Limb (tissue), 2 donors: ENCODE measurements around the gene ALMS1.
A peak's percentile ranks its signal among the peaks of the same experiment; 100 is the strongest.
"Not testable (repeated sequence)": the region's sequence is repeated elsewhere in the genome, so short reads cannot be mapped to it uniquely, and the experiment has no call there.

Source experiments
- DNase-seq, 2 donors: peaks; one replicate each; pipeline ENCODE4 v3.0.0-alpha.2; 2016; ENCODE audit errors: extremely low spot score in 2 of 2

ALMS1 gene, protein sequence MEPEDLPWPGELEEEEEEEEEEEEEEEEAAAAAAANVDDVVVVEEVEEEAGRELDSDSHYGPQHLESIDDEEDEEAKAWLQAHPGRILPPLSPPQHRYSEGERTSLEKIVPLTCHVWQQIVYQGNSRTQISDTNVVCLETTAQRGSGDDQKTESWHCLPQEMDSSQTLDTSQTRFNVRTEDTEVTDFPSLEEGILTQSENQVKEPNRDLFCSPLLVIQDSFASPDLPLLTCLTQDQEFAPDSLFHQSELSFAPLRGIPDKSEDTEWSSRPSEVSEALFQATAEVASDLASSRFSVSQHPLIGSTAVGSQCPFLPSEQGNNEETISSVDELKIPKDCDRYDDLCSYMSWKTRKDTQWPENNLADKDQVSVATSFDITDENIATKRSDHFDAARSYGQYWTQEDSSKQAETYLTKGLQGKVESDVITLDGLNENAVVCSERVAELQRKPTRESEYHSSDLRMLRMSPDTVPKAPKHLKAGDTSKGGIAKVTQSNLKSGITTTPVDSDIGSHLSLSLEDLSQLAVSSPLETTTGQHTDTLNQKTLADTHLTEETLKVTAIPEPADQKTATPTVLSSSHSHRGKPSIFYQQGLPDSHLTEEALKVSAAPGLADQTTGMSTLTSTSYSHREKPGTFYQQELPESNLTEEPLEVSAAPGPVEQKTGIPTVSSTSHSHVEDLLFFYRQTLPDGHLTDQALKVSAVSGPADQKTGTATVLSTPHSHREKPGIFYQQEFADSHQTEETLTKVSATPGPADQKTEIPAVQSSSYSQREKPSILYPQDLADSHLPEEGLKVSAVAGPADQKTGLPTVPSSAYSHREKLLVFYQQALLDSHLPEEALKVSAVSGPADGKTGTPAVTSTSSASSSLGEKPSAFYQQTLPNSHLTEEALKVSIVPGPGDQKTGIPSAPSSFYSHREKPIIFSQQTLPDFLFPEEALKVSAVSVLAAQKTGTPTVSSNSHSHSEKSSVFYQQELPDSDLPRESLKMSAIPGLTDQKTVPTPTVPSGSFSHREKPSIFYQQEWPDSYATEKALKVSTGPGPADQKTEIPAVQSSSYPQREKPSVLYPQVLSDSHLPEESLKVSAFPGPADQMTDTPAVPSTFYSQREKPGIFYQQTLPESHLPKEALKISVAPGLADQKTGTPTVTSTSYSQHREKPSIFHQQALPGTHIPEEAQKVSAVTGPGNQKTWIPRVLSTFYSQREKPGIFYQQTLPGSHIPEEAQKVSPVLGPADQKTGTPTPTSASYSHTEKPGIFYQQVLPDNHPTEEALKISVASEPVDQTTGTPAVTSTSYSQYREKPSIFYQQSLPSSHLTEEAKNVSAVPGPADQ (N-terminal part only)

DNA sequence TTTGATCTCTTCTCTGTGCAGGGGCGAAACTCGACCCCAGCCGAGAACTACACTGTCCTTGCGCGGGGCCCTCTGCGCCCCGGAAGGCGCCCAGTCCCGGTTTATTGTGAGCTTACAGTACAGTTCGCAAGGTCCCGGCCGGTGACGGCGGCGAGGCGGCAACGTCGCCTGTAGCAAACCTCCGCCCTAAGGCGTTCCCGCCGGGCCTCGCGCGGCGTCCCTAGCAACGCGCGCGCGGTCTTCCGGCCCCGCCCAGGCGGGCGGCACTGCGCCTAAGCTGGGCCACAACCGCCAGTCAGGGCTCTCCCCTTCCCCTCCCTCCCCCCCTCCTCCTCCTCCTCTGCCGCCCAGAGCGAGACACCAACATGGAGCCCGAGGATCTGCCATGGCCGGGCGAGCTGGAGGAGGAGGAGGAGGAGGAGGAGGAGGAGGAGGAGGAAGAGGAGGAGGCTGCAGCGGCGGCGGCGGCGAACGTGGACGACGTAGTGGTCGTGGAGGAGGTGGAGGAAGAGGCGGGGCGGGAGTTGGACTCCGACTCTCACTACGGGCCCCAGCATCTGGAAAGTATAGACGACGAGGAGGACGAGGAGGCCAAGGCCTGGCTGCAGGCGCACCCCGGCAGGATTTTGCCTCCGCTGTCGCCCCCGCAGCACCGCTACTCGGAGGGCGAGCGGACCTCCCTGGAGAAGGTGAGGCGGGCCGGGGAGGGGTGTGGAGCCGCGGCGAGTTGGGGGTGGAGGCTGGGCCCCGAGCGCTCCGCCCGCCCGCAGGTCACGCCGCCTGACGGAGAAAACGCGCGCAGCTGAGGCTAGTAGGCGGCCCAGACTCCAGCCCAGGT is at the start of gene ALMS1:
ALMS1 (plus strand) TSS at position 333 of the 838 bp plus-strand sequence; CDS start at position 366, 33 bp downstream.
- DNase-seq: peak; percentile 90 to 91

DNA sequence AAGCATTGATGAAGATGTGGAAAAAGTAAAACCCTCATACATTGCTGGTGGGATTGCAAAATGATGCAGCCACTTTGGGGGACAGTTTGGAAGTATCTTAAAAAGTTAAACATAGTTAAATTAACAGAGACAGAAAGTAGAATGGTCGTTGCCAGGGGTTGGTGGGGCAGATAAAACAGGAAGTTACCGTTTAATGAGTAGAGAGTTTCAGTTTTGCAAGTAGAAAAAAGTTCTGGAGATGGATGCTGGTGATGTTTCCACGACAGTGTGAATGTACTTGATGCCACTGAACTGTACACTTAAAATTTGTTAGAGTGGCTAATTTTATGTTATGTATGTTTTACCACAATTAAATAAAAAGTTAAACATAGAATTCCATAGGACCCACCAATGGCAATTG is 47.8 kb upstream of the ALMS1 start:
- DNase-seq: no peak

DNA sequence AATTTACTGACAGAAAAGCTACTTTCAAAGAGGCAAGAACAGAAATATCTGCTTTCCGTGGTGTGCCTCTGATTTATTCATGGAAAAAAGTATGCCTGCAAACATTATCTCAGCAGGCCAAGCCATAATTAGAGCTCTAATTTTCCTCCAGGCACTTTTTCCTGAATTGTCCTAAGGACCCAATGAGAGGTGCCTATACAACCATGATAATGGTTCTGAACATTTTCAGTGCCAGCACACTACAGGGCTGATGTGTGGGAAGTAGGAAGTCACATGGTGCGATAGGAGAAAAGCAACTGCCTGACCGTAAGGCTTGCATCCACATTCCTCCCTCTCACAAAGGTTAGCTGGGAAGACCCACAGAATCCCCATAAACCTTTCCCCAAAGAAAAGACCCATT is 46.4 kb upstream of the ALMS1 start:
- no peak for DNase-seq

DNA sequence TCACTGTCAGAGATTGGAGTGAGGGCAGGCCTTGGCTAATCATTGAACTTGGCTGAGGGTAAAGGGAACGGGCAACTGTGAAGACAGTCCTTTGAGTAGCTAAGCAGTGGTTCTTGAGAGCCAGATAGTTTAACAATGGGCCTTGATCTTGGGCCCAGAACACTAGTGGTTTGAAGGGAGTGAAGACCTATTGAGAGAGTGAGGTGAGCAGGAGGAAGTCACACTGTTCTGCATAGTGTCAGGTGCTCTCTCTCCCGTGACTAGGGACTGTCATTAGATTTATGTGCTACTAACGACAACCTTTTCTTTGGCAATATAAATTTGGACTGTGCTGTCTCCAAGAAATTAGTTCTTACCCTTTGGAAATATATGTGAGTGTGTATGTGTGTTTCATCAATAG is 44.6 kb upstream of the ALMS1 start:
- no peak for DNase-seq

DNA sequence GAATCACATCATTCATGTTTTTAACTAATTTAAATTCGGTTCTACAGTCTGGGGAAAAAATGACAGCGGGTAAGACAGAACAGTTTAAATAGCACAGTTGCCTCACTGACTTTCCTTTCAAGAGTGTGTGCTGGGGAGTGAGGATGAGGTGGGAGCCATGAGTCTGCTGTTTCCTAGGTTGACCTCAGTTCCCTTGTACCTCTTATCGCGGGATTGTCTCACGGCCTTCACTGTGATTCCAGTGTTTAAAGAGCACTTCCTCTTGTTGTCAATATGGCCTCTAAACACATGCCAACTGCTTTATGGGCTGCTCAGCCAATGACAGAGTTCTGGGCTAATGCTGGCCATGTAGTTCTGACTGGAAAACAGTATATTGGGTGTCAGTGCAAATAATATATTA is 41.6 kb upstream of the ALMS1 start:
- DNase-seq: no peak

DNA sequence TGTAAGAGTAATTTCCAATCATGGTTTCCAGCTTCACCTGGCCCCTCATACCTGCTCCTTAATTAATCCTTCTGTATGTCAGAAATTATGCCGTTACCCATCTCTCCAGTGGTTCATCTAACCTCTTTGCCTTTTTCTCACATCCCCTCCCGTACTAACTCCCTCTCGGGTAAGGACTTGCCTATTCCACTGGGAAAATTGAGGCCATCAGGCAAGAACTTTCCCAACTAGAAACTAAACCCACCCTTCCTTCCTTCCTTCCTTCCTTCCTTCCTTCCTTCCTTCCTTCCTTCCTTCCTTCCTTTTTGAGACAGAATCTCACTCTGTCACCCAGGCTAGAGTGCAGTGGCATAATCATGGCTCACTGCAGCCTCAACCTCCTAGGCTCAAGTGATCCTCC is 40.9 kb upstream of the ALMS1 start:
- DNase-seq: not testable (repeated sequence)

DNA sequence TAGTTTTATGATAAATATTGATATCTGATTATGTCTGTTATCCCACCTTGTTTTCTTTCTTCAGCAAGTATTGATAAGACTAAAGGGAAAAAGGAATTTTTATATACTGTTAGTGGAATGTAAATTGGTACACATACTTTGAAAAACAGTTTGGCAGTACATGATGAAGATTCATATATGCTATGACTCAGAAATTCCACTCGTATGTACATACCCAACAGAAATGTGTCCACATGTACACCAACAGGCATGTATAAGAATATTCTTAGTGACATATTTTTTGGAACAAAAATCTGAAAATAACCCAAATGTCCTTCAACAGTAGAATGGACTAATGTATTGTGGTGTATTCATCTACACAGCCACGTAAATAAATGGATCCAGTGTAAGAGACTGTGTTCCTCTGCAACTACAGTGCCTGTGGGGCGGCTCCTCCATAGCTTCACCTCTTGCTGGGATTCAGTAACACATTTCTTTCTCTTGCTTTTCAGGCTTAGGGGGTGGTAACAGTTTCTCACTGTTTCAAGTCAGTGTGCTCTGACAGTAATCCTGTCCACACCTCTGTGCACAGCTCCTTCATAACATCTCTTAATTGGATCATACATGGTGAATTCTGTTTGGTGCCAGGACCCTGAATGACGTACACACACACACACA is 35.5 kb upstream of the ALMS1 start:
- no peak for DNase-seq

DNA sequence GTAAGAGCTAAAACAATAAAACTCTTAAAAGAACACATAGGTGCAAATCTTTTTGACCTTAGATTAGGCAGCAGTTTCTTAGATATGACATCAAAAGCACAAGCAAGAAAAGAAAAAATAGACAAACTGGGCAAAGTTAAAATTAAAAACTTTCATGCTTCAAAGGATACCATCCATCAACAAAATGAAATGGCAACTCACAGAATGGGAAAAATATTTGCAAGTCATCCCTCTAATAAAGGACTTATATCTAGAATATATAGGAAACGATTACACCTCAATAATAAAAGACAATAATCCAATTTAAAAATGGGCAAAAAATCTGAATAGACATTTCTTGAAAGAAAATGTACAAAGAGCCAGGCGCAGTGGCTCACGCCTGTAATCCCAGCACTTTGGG is 29.5 kb upstream of the ALMS1 start:
- no peak for DNase-seq

DNA sequence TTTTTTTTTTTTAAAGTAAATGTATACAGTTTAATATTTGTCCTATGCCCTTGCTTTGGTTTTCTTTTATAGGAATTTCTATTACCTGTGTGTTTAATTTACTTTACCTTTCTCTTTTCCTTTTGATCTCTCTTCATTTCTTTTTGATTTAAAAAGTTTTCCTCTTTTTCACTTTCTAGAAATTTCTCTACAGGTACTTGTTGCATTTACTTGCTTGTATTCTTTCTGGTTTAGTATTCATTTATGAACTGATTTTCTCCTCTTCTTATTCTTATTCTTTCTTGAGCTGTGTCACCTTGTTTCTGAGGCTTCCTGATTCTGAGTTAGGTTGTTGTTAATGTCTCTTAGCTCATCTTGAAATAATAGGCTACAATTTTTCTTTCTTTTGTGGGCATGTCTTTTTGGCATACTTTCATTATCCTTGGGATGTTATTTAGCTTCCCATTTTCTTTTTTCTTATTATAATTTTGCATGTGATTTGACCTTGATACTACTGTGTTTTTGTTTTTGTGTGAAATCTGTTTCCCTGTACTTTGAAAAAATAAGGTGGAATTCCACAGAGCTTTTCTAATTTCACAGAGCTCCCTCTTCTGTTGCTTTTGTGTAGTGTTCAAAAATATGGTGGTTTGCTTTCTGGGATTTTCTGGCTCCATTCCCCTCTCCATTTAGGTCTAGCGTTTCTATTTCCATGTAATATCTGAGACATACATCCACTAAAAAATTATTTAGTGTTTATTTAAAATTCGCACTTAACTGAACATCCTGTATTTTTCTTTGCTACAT is 25.5 kb upstream of the ALMS1 start:
- no peak for DNase-seq

DNA sequence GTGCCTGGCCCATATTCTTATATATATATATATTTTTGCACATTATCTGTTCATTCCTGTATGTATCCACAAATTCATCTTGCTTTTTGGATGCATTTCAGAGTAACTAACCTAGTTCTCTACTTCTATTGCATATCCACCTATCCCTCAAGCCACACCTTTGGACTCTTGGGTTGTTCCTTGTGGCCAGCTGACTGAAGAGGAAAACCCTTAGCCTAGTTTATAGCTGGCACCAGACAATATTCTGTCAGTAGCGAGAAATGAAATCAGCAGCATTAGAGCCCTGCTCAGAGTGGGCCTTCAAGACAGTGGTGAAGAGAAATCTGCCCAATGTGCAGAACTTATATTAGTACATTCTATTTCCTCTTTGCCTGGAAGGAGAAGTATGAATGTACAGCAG is 19.6 kb upstream of the ALMS1 start:
- no peak for DNase-seq

DNA sequence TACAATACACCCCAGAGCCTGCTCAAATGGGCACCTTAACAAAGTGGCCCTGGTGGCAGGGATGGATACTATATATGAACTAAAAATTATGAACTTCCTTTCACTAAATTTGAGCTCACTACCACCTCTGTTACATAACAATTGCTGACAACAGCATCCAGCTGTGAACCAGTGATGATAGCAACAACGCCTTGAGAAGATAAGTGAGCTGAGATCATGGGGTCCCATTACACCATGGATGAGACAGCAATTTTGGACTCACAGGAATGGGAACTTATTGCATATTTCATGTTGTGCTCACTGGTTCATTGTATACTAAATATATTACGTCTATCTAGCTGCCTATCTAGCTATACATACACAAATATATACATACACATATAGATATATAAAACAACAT is 16.9 kb upstream of the ALMS1 start:
- DNase-seq: no peak

DNA sequence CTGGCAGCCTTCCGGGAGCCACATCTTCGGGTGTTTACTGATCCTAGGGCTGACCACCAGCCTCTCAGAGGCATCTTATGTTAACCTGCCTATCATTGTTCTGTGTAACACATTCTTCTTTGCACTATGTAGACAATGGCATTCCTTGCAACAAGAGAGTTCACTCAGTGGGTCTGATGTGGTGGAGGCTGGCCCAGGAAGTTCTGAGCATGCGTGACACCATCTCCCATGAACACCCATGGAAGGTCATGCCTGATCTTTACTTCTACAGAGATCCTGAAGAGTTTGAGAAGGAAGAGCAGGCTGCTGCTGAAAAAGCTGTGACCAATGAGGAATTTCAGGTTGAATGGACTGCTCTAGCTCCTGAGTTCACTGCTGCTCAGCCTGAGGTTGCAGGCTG is 15.3 kb upstream of the ALMS1 start:
- no peak for DNase-seq

DNA sequence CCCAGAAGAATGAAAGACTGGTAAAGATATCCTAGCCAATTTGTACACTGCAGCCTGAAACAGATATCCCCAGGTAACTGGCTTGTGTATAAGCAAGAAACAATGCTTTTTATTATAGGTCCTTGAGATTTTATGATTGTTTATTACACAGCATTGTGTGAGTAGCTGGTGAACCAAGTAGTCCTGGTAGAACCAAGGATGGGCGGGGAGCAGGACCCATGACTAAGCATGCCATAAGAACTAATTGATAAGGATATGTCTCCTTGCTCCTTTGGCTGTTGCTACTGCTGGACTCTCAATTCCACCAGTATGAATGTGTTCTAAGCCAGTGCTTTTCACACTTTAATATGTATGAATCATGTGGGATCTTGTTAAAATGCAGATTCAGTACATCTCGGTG is 12.3 kb upstream of the ALMS1 start:
- no peak for DNase-seq

DNA sequence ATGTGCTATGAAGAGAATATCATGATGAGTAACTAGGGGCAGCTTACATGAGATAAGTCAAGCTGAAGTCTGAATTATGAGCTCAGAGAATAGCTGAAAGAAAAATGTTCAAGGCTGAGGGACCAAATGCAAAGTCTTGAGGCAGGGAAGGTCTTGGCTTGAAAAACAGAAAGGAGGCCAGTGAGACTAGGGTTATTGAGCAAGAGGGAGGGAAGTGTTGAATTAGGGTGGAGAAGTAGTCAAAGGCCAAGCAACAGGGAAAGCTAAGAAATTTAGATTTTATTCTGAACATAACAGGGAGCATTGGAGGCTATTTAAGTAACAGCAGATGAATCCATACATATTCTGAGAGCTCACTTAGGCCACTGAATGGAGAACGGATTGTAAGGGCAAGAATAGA is 11.4 kb upstream of the ALMS1 start:
- DNase-seq: no peak

DNA sequence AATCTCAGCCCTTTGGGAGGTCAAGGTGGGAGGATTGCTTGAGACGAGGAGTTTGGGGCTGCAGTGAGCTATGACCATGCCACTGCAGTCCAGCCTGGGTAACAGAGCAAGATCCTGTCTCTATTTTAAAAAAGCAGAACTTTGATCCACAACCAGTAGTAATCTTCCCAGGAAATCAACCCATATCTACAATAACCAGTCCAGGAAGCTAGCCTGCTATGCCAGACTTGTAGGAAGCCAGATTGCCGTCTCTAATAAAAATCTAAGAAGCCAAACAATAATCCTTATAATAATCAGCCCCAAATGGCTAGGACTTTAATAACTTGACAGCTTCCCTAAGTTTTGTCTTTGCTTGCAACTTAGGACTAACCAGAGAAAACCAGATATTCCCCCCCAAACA is 9.0 kb upstream of the ALMS1 start:
- no peak for DNase-seq

DNA sequence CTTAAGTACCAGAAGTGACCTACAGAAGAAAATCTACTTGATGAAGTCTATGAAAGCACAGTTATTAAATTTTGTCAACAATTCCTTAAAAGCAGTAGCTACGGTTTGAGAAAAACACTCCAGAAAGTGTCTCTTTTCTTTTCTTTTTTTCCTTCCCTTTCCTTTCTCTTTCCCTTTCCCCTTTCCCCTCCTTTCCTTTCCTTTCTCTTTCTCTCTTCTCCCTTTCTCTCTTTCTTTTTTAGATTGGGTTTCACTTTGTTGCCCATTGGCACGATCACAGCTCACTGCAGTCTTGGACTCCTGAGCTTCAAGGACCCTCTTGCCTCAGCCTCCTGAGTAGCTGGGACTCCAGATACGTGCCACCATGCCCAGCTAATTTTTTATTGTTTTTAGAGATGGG is 2.6 kb upstream of the ALMS1 start:
- DNase-seq: no peak

DNA sequence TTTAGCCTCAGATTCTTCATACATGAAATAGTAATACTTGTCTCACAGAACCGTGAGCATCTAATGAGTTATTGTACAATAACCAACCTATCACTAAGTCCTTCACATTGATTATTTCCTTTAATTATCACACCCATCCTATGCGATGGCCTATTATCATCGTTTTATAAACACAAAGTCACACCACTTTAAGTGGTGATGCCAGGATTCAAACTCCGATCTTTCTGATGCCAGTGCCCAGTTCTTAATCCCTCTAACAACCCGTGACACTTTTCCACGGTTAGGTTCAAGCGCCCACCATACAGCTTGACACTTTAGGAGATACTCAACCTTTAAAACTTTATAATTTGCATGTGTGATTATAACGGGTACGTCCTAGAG is 523 bp upstream of the ALMS1 start:
- DNase-seq: no peak

DNA sequence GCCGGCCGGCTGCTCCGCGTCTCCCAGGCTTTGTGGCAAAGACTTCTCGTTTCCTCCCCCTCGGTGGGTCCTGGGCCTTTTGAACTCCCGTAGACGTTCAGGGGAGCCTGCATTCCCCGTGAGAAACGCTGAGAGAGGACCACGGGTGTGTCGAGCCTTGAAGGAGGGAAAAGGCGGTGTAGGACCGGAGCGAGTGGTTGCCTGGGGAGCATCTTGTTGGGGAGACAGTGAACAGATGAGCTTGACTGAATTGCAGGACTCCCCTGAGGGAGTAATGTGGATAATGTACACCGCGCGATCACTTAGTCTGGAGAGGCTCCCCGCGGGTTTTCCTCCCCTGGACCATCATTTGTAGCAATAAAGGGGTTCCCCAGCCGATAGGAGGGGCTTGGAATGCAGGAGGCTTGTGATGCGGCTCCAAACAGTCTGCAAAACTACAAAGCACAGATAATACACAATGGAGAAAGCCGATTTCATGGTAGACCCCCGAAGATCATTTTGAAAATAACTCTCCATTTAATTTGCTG is 769 bp downstream of the ALMS1 start:
- peak in 1 of 2 donors; percentile 40 for DNase-seq

DNA sequence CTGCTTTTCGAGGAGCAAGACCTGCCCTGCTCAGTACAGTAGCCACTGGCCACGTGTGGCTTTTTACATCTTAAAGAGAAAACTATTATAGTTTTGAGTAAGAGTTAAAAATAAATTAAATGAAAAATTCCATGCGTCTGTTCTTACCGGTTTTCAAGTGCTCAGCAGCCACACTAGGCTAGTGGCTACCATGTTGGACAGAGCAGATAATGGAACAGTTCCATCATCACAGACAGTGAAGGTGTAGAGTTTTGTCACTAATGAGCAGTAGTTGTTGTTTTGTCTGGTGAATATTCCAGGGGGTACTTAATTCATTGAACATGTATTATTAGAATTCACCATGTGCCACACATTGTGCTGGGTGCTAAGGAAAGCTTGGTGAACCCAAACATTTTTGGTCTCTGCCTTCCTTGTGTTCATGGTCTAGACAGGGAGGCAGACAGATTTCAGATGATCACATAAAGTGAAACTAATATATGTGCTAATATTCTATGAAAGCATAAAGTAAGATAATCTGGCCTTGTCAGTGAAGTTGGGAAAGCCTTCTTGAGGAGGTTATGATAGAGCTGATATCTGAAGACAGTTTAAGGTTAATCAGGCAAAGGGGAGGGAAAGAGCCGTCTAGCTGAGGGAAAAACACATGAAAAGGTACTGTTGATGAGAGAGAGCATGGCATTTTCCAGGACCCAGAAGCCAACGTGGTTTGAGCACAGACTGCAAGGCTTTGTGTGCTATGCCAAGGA is 1.4 kb downstream of the ALMS1 start:
- no peak for DNase-seq
